Measurements from ENCODE around the gene WNT7B.

DNA sequence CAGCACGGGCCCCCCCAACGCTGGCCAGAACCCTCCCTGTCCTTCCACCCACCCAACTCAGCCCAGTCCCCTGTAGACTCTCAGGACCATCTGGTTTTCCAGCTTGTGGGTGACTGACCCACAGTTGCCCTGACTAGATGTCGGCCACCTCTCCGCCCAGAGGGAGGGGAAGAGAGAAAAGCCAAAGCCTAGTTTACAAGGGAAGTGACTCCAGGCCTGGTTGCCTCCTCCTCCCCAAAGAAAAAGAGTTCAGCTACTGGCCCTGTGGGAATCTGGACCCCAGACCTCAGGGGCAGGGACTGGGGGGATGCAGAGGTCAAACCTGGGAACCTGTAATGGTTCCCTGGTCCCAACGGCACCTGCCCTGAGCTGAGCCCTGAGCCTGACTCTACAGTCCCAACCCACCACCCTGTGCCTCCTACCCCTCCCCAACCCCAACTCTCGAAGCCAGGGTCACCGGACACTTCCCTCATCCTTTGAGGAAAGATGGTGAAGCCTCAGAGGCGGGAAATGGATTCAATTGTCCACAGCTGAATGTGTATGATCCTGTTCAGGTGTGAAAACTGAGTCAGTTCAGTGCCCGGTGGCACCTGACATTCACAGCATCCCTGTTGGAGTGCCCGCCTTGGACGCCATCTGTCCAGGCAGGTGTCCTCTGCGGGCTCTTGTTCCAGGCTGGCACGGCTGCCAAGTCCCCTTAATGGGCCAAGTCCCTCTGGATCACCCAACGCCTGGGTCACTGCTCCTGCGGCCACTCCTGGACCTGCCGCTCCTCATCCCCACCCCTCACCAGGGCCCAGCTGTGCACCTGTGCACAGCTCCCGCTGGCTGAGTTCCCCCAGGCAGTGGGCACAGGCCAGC is 21.0 kb upstream of the WNT7B start:
- TF ChIP-seq, protein P1, sequence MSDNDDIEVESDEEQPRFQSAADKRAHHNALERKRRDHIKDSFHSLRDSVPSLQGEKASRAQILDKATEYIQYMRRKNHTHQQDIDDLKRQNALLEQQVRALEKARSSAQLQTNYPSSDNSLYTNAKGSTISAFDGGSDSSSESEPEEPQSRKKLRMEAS (IDR thresholded peaks at IDR 0.05; ENCODE audit: low read depth) = no peak
- no peak for TF ChIP-seq EZH2phosphoT487 (IDR thresholded peaks at IDR 0.05; ENCODE audit: borderline replicate concordance, low read depth)
